K562 (cell line): ENCODE measurements around the gene MYH6. TPM values are rescaled to one million over a fixed set of nuclear protein-coding genes. Genes with fewer than 3 reads are reported as not detected.

Experiments used
- C11orf30 ChIP-seq: fragments of 450-650 bp; IDR thresholded peaks from 2 replicates; pipeline ENCODE4 v1.6.1; 2016; ENCODE audit warnings: low read depth, mild to moderate bottlenecking
- ZNF507 ChIP-seq: conservative IDR thresholded peaks from 2 replicates; pipeline ENCODE4 v1.6.1; 2017; ENCODE audit warnings: missing genetic modification characterization, missing compliant biosample characterization
- polyA plus RNA-seq, 8 experiments: library from polyadenylated mRNA; depleted of rRNA in 4 of 8; stranded (reverse) in 5 of 8; unstranded in 3 of 8; fragments of >200 nt; fragmentation: Nextera tagmentation in 2 of 8; fragmentation: Illumina TruSeq in 1 of 8; extraction: Ambion mirVana in 2 of 8; extraction: Trizol in 1 of 8; gene quantifications; 2 replicates each; pipeline versions ENCODE4 v1.2.1 to v1.2.3, GENCODE V29; 2011 to 2014; ENCODE audit warnings: inconsistent platforms in 1 of 8, missing spikeins in 1 of 8
- total RNA-seq, 7 experiments: library from RNA; depleted of rRNA in 6 of 7; stranded (reverse); fragments of >200 nt in 6 of 7; fragmentation: Illumina TruSeq in 2 of 7; extraction: Trizol in 2 of 7; gene quantifications; 2 replicates each; pipeline versions ENCODE4 v1.2.1 to v1.2.3, GENCODE V29; 2011 to 2021; ENCODE audit warnings: low replicate concordance in 1 of 7
- TF ChIP-seq, protein P1 (sequence below), 2 experiments: fragments of 450-650 bp; formaldehyde crosslinking in 1 of 2; IDR thresholded peaks; 2 replicates each; pipeline versions ENCODE4 v1.4.0 to v1.6.1; 2014 to 2020; ENCODE audit warnings: mild to moderate bottlenecking in 2 of 2, borderline replicate concordance in 1 of 2, low read depth in 1 of 2
- TF ChIP-seq, protein P2 (sequence below): fragments of 450-650 bp; IDR thresholded peaks from 2 replicates; pipeline ENCODE4 v1.6.1; 2017; ENCODE audit warnings: mild to moderate bottlenecking, moderate library complexity

Gene MYH6
- total and polyA plus RNA-seq, 9 of the 15 experiments (the other 6 are each of a cell fraction or from before 2014, with no cell fraction given): not detected

DNA sequence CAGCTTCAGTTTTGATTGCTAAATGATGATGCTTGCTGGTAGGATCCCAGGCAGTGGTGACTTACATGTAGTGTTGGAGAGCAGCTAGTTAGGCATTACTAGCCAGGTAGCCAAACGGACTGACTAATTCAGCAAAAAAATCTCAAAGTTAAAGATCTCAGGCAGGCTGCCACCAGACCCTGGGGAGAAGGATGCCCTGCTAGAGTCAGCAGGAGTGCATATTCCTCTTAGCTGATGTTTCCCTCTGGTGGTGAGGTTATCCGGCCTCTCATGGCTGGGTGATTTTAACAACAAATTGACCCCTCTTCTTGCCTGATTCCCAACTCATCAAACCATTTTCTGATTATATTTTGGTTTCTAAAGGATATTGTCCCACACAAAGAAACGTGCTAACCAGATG, 45.9 kb downstream of the MYH6 start (continued):
- TF ChIP-seq, protein P1, sequence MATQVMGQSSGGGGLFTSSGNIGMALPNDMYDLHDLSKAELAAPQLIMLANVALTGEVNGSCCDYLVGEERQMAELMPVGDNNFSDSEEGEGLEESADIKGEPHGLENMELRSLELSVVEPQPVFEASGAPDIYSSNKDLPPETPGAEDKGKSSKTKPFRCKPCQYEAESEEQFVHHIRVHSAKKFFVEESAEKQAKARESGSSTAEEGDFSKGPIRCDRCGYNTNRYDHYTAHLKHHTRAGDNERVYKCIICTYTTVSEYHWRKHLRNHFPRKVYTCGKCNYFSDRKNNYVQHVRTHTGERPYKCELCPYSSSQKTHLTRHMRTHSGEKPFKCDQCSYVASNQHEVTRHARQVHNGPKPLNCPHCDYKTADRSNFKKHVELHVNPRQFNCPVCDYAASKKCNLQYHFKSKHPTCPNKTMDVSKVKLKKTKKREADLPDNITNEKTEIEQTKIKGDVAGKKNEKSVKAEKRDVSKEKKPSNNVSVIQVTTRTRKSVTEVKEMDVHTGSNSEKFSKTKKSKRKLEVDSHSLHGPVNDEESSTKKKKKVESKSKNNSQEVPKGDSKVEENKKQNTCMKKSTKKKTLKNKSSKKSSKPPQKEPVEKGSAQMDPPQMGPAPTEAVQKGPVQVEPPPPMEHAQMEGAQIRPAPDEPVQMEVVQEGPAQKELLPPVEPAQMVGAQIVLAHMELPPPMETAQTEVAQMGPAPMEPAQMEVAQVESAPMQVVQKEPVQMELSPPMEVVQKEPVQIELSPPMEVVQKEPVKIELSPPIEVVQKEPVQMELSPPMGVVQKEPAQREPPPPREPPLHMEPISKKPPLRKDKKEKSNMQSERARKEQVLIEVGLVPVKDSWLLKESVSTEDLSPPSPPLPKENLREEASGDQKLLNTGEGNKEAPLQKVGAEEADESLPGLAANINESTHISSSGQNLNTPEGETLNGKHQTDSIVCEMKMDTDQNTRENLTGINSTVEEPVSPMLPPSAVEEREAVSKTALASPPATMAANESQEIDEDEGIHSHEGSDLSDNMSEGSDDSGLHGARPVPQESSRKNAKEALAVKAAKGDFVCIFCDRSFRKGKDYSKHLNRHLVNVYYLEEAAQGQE (IDR thresholded peaks at IDR 0.05; ENCODE audit: borderline replicate concordance): peak; percentile 15; the same call in 1 of the 2 replicates
- TF ChIP-seq, protein P1 (CRISPR knock-in tag; IDR thresholded peaks at IDR 0.05; ENCODE audit: low read depth): no peak
- TF ChIP-seq ZNF507 (tag) (no peak), C11orf30 (no peak)
- TF ChIP-seq, protein P2, sequence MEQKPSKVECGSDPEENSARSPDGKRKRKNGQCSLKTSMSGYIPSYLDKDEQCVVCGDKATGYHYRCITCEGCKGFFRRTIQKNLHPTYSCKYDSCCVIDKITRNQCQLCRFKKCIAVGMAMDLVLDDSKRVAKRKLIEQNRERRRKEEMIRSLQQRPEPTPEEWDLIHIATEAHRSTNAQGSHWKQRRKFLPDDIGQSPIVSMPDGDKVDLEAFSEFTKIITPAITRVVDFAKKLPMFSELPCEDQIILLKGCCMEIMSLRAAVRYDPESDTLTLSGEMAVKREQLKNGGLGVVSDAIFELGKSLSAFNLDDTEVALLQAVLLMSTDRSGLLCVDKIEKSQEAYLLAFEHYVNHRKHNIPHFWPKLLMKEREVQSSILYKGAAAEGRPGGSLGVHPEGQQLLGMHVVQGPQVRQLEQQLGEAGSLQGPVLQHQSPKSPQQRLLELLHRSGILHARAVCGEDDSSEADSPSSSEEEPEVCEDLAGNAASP: no peak
